Sigmoid colon (tissue), 4 donors: ENCODE measurements around the gene YWHAB.

Source experiments
- CTCF ChIP-seq, 4 experiments: fragments of 450-650 bp in 3 of 4; fragments of 200-600 bp in 1 of 4; IDR thresholded peaks; one replicate each; pipeline ENCODE4 v1.5.1; 2016 to 2019; ENCODE audit warnings: antibody characterized with exemption in 4 of 4, mild to moderate bottlenecking in 3 of 4, moderate library complexity in 2 of 4
- EP300 ChIP-seq, 4 donors: sonication (generic); formaldehyde crosslinking; IDR thresholded peaks; one replicate each; pipeline ENCODE4 v1.6.1; 2017; ENCODE audit warnings: antibody characterized with exemption in 4 of 4

GRCh38 chr20:44866703-44867335 lies 18.7 kb upstream of the YWHAB start:
- no peak for TF ChIP-seq CTCF (IDR thresholded peaks at IDR 0.05)
- no peak for TF ChIP-seq EP300 (IDR thresholded peaks at IDR 0.05)
